ENCODE data around the gene OR14J1. TPM values are rescaled to one million over a fixed set of nuclear protein-coding genes. Genes with fewer than 3 reads are reported as not detected.
"Not testable (repeated sequence)": the region's sequence is repeated elsewhere in the genome, so short reads cannot be mapped to it uniquely, and the experiment has no call there.

Gene OR14J1
- total and polyA plus RNA-seq, 4 donors = not detected

- 67% methylated on average over 3 of the region's 3 CpGs for WGBS
- TF ChIP-seq EGR1 (IDR thresholded peaks at IDR 0.05; ENCODE audit: low read depth in 2 of 2) = no peak
- no peak for TF ChIP-seq GABPA (IDR thresholded peaks at IDR 0.05 in 1 of 2, conservative IDR thresholded peaks at IDR 0.05 in 1 of 2)
- no peak for TF ChIP-seq HNF4A (conservative IDR thresholded peaks at IDR 0.05)
- TF ChIP-seq NR2F2 (IDR thresholded peaks at IDR 0.05) = no peak
- no peak for TF ChIP-seq MAX (IDR thresholded peaks at IDR 0.05)
- no peak for TF ChIP-seq FOXA1 (IDR thresholded peaks at IDR 0.05)
- TF ChIP-seq REST (IDR thresholded peaks at IDR 0.05) = no peak
- TF ChIP-seq SP1 (IDR thresholded peaks at IDR 0.05) = no peak
- TF ChIP-seq RAD21 (IDR thresholded peaks at IDR 0.05) = no peak
- TF ChIP-seq ATF3 (IDR thresholded peaks at IDR 0.05) = no peak
- no peak for TF ChIP-seq FOXA2 (IDR thresholded peaks at IDR 0.05)
- no peak for TF ChIP-seq TAF1 (conservative IDR thresholded peaks at IDR 0.05)
- TF ChIP-seq CTCF (IDR thresholded peaks at IDR 0.05; ENCODE audit: low read depth, low read length, missing input control) = no peak
- TF ChIP-seq RXRA (IDR thresholded peaks at IDR 0.05) = no peak
- no peak for TF ChIP-seq HNF4G (IDR thresholded peaks at IDR 0.05)
- TF ChIP-seq JUND (IDR thresholded peaks at IDR 0.05) = no peak
- TF ChIP-seq ZBTB33 (IDR thresholded peaks at IDR 0.05) = no peak
- no peak overlapping the region for H3K9ac ChIP-seq (ENCODE audit: low read depth in 1 of 2, low read length in 2 of 2)
- H3K4me3 ChIP-seq (ENCODE audit: low read depth in 1 of 3, low read length in 3 of 3) = no peak overlapping the region
- H3K27ac ChIP-seq (ENCODE audit: low read depth in 1 of 2, low read length in 2 of 2) = no peak overlapping the region
- no peak for DNase-seq (ENCODE audit: low spot score)
- H3K27me3 ChIP-seq (ENCODE audit: control insufficient read depth in 4 of 4, insufficient read depth in 4 of 4, low read length in 3 of 4) = no peaks in the 10 kb centered on the region
- H3K4me1 ChIP-seq (ENCODE audit: control insufficient read depth in 4 of 4, insufficient read depth in 4 of 4, low read length in 3 of 4) = no peaks in the 10 kb centered on the region
- no peaks in the 10 kb centered on the region for H3K36me3 ChIP-seq (ENCODE audit: control insufficient read depth in 4 of 4, insufficient read depth in 3 of 4, low read depth in 1 of 4, low read length in 3 of 4)
- H3K9me3 ChIP-seq (ENCODE audit: control insufficient read depth in 4 of 4, low read length in 3 of 4) = no peaks in the 10 kb centered on the region
Measured at GRCh38 chr6:29345380-29345779, 43.9 kb downstream of the OR14J1 start.

GRCh38 chr6:29349348-29349747 lies 47.8 kb downstream of the OR14J1 start:
- not testable (repeated sequence) for DNase-seq (ENCODE audit: low spot score); H3K4me3 ChIP-seq (ENCODE audit: low read depth in 1 of 3, low read length in 3 of 3); H3K36me3 ChIP-seq (ENCODE audit: control insufficient read depth in 4 of 4, insufficient read depth in 3 of 4, low read depth in 1 of 4, low read length in 3 of 4); H3K4me1 ChIP-seq (ENCODE audit: control insufficient read depth in 4 of 4, insufficient read depth in 4 of 4, low read length in 3 of 4); H3K27ac ChIP-seq (ENCODE audit: low read depth in 1 of 2, low read length in 2 of 2); H3K9ac ChIP-seq (ENCODE audit: low read depth in 1 of 2, low read length in 2 of 2); H3K9me3 ChIP-seq (ENCODE audit: control insufficient read depth in 4 of 4, low read length in 3 of 4); H3K27me3 ChIP-seq (ENCODE audit: control insufficient read depth in 4 of 4, insufficient read depth in 4 of 4, low read length in 3 of 4)
- 89% methylated on average over 3 of the region's 3 CpGs for WGBS
